Natural killer cell (primary cell): ENCODE measurements around the gene VWA7. TPM values are rescaled to one million over a fixed set of nuclear protein-coding genes. Genes with fewer than 3 reads are reported as not detected.

Source experiments
- ATAC-seq, 3 donors: fragments of 150-1000 bp in 2 of 3; fragments of 200-7000 bp in 1 of 3; cut with Tn5 transposase; 1 replicate in 1 of 3; 2 replicates in 2 of 3; pipeline ENCODE4 v1.10.0; 2021; ENCODE audit warnings: mild to moderate bottlenecking in 2 of 3, moderate library complexity in 2 of 3
- DNase-seq, 2 donors: peaks; one replicate each; pipeline versions ENCODE4 v3.0.0 to v3.0.0-alpha.2; 2013 to 2021; ENCODE audit warnings: mixed read lengths in 1 of 2
- H3K27ac ChIP-seq: one replicate; pipeline ENCODE4 v1.5.1; 2013; ENCODE audit warnings: mild to moderate bottlenecking, low read length
- H3K27me3 ChIP-seq: one replicate; pipeline ENCODE4 v1.6.1; 2013; ENCODE audit warnings: low read length; ENCODE audit not compliant: control insufficient read depth, insufficient read depth
- H3K36me3 ChIP-seq: one replicate; pipeline ENCODE4 v1.6.1; 2013; ENCODE audit warnings: low read length; ENCODE audit not compliant: control insufficient read depth, insufficient read depth
- H3K4me1 ChIP-seq: one replicate; pipeline ENCODE4 v1.6.1; 2013; ENCODE audit warnings: low read length; ENCODE audit not compliant: control insufficient read depth, insufficient read depth
- H3K4me3 ChIP-seq: one replicate; pipeline ENCODE4 v1.5.1; 2013; ENCODE audit warnings: low read length
- H3K9me3 ChIP-seq: one replicate; pipeline ENCODE4 v1.6.1; 2013; ENCODE audit warnings: low read length; ENCODE audit not compliant: control insufficient read depth, insufficient read depth
- H3K27ac Mint-ChIP-seq, 2 donors: one replicate each; pipeline ENCODE4 v1.8.0; 2022; ENCODE audit warnings: mild to moderate bottlenecking in 2 of 2, mixed read lengths in 2 of 2, moderate library complexity in 1 of 2
- H3K27me3 Mint-ChIP-seq, 2 donors: one replicate each; pipeline ENCODE4 v1.8.0; 2022; ENCODE audit warnings: low read depth in 2 of 2, mixed read lengths in 2 of 2
- H3K36me3 Mint-ChIP-seq: one replicate; pipeline ENCODE4 v1.8.0; 2022; ENCODE audit warnings: mixed read lengths
- H3K4me1 Mint-ChIP-seq, 2 donors: one replicate each; pipeline ENCODE4 v1.8.0; 2022; ENCODE audit warnings: mixed read lengths in 2 of 2
- H3K4me3 Mint-ChIP-seq: one replicate; pipeline ENCODE4 v1.8.0; 2022; ENCODE audit warnings: mild to moderate bottlenecking, moderate library complexity, mixed read lengths
- H3K9me3 Mint-ChIP-seq, 2 donors: one replicate each; pipeline ENCODE4 v1.8.0; 2022; ENCODE audit warnings: mixed read lengths in 2 of 2
- CTCF ChIP-seq: fragments of 200-600 bp; IDR thresholded peaks from one replicate; pipeline ENCODE4 v1.8.0; 2022; ENCODE audit warnings: antibody characterized with exemption
- WGBS: methylation state at CpG from one replicate; pipeline ENCODE4 v1.1.7; 2013; ENCODE audit warnings: missing lambda C conversion rate; ENCODE audit not compliant: insufficient coverage; 5-methylcytosine and 5-hydroxymethylcytosine counted together
- intact Hi-C: fragments of 100-400 bp; cut with micrococcal nuclease; formaldehyde crosslinking; loops from one replicate; pipeline ENCODE4 v1.14.2; 2022
- total RNA-seq, 4 donors: library from RNA; stranded (reverse); fragments of 120-200 nt in 1 of 4; gene quantifications; one replicate each; pipeline versions ENCODE4 v1.2.3 to v1.2.4, GENCODE V29; 2013 to 2022

VWA7 gene
- total RNA-seq, 3 donors from 2014 or later (not counting 1 experiment from before 2014, with no cell fraction given), result 2.4 to 4.7 (median 3.2) TPM

- H3K27me3 Mint-ChIP-seq, result no peaks in the 10 kb centered on the region
- Histone ChIP-seq H3K27ac (no peak overlapping the region), H3K36me3 (peaks cover 3% of the 10 kb centered on the region), H3K27me3 (no peaks in the 10 kb centered on the region), H3K4me1 (no peaks in the 10 kb centered on the region), H3K4me3 (no peak overlapping the region), H3K9me3 (no peaks in the 10 kb centered on the region)
- ATAC-seq (no peak), DNase-seq (no peak)
- H3K27ac Mint-ChIP-seq, result no peak overlapping the region
- no peaks in the 10 kb centered on the region for H3K36me3 Mint-ChIP-seq
- 95% methylated on average over 8 of the region's 8 CpGs for WGBS
- H3K4me3 Mint-ChIP-seq, result no peak overlapping the region
- no peak for TF ChIP-seq CTCF
- H3K4me1 Mint-ChIP-seq, result peaks cover 0 to 5% of the 10 kb centered on the region in 2 donors
- intact Hi-C loops, result no loop called here
- no peaks in the 10 kb centered on the region for H3K9me3 Mint-ChIP-seq
These were observed 15.8 kb downstream of the VWA7 start for GRCh38 chr6:31761343-31761742.

- peaks cover 0 to 5% of the 10 kb centered on the region in 2 donors for H3K4me1 Mint-ChIP-seq
- H3K9me3 ChIP-seq, result no peaks in the 10 kb centered on the region
- ATAC-seq (no peak), DNase-seq (no peak)
- H3K4me3 Mint-ChIP-seq, result no peak overlapping the region
- H3K4me1 ChIP-seq, result no peaks in the 10 kb centered on the region
- 96% methylated on average over 5 of the region's 5 CpGs for WGBS
- H3K9me3 Mint-ChIP-seq, result no peaks in the 10 kb centered on the region
- no peak overlapping the region for H3K4me3 ChIP-seq
- no peak overlapping the region for H3K27ac ChIP-seq
- H3K27me3 ChIP-seq, result no peaks in the 10 kb centered on the region
- intact Hi-C loops, result no loop called here
- no peaks in the 10 kb centered on the region for H3K36me3 Mint-ChIP-seq
- TF ChIP-seq CTCF, result no peak
- no peak overlapping the region for H3K27ac Mint-ChIP-seq
- peaks cover 3% of the 10 kb centered on the region for H3K36me3 ChIP-seq
- no peaks in the 10 kb centered on the region for H3K27me3 Mint-ChIP-seq
These were observed 16.3 kb downstream of the VWA7 start for GRCh38 chr6:31760790-31761189.

DNA sequence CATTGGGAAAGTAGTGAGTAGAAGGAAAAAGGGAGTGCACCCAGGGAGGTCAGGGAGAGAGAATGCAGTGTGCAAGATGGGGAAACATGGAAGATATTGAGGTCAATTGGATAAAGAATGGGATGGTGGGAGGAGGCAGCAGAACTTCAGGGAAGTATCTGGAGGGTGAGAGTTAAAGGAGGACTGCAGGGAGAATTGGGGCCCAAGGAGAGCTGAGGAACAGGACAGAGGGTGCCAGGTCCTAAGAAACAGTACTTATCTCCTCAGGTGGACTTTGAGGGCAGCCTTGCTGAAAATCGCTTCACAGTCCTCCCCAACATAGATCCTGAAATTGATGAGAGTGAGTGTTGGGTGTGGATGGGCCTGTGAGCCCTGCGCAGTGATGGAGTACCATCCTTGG lies 18.8 kb downstream of the VWA7 start:
- Histone ChIP-seq H3K9me3 (no peaks in the 10 kb centered on the region), H3K36me3 (peaks cover 3% of the 10 kb centered on the region), H3K4me1 (no peaks in the 10 kb centered on the region), H3K27me3 (no peaks in the 10 kb centered on the region), H3K4me3 (no peak overlapping the region), H3K27ac (no peak overlapping the region)
- ATAC-seq (no peak), DNase-seq (no peak)
- Mint-ChIP-seq H3K27ac (no peak overlapping the region), H3K9me3 (no peaks in the 10 kb centered on the region), H3K4me1 (peaks cover 0 to 1% of the 10 kb centered on the region in 2 donors), H3K27me3 (no peaks in the 10 kb centered on the region), H3K4me3 (no peak overlapping the region), H3K36me3 (no peaks in the 10 kb centered on the region)
- intact Hi-C loops, result no loop called here
- no peak for TF ChIP-seq CTCF
- 100% methylated on average over 1 of the region's 2 CpGs for WGBS

DNA sequence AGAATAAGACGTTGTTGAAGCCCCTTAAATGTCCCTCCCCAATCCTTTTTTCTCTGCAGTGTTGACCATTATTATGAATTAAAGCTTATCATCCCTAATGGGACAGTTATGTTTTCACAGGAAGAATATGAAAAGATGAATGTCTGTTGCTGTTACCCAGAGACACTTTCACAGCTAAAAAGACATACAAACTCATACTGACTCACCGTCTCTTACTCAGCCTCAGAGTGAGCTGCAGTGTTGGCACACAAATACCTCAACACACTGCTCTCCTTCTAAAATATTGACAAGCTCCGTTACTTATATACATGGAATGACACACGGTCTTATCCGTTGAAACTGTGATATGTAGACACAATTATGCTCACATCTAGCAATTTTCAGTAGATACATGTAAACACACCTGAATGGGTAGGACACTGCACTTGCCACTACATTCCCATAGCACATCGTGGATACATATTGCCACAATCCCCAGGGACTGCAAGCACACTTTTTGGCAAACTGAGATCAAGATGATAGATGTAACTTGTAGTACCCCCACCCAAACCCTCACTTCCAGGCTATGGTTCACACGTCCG lies 24.3 kb downstream of the VWA7 start:
- intact Hi-C loops, result no loop called here
- Histone ChIP-seq H3K27me3 (no peaks in the 10 kb centered on the region), H3K4me1 (no peaks in the 10 kb centered on the region), H3K4me3 (no peak overlapping the region), H3K27ac (no peak overlapping the region), H3K9me3 (no peaks in the 10 kb centered on the region), H3K36me3 (no peaks in the 10 kb centered on the region)
- DNase-seq (no peak), ATAC-seq (no peak)
- Mint-ChIP-seq H3K4me1 (no peaks in the 10 kb centered on the region), H3K9me3 (no peaks in the 10 kb centered on the region), H3K27ac (no peak overlapping the region), H3K4me3 (no peak overlapping the region), H3K36me3 (no peaks in the 10 kb centered on the region), H3K27me3 (no peaks in the 10 kb centered on the region)
- WGBS, result 97% methylated on average over 7 of the region's 8 CpGs
- TF ChIP-seq CTCF, result no peak
